Measurements from ENCODE around the gene TOP3A.

GRCh38 chr17:18278867-18279266 is 35.9 kb downstream of the TOP3A start:
- TF ChIP-seq CTCF (IDR thresholded peaks at IDR 0.05) (no peak), POLR2A (IDR thresholded peaks at IDR 0.05) (no peak)
